Activated T-helper 1 cell treated with anti-CD3 and anti-CD28 coated beads, Interleukin-2, amount 50 U/mL, for 16 hours (primary cell): ENCODE results near the gene UBE3B.
A peak's percentile ranks its signal among the peaks of the same experiment; 100 is the strongest.

Experiments
- DNase-seq, 2 donors: peaks; one replicate each; pipeline ENCODE4 v3.0.0-alpha.2; 2020; ENCODE audit warnings: low read depth in 1 of 2, low spot score in 1 of 2

UBE3B gene

GRCh38 chr12:109568486-109568885 lies 91.1 kb downstream of the UBE3B start:
- no peak for DNase-seq

GRCh38 chr12:109571773-109572505 lies 94.5 kb downstream of the UBE3B start:
- DNase-seq, result no peak

GRCh38 chr12:109572506-109572845 lies 95.0 kb downstream of the UBE3B start:
- DNase-seq, result no peak

GRCh38 chr12:109573029-109573913 lies 95.8 kb downstream of the UBE3B start, which contains the start of the genes MMAB and MVK:
MMAB (minus strand) TSS chr12:109573504; CDS start chr12:109573480, 24 bp downstream.
MVK (plus strand) TSS chr12:109573794; CDS start chr12:109574823, 1,029 bp downstream.
- peak; percentile 94 to 95 for DNase-seq

GRCh38 chr12:109573914-109574244 lies 96.4 kb downstream of the UBE3B start:
- DNase-seq, result no peak

- no peak for DNase-seq
These were observed 98.2 kb downstream of the UBE3B start for GRCh38 chr12:109575683-109576082.

- no peak for DNase-seq
These were observed 99.9 kb downstream of the UBE3B start for GRCh38 chr12:109577311-109577710.

GRCh38 chr12:109578330-109578927 lies 101.0 kb downstream of the UBE3B start:
- DNase-seq, result no peak

- DNase-seq, result no peak
These were observed 102.2 kb downstream of the UBE3B start for GRCh38 chr12:109579639-109580038.

- no peak for DNase-seq
These were observed 102.8 kb downstream of the UBE3B start for GRCh38 chr12:109580272-109580671.

GRCh38 chr12:109580684-109581333 lies 103.4 kb downstream of the UBE3B start:
- DNase-seq, result no peak

GRCh38 chr12:109581334-109581691 lies 103.9 kb downstream of the UBE3B start:
- DNase-seq, result no peak

GRCh38 chr12:109581856-109582255 lies 104.4 kb downstream of the UBE3B start:
- no peak for DNase-seq

- no peak for DNase-seq
These were observed 105.2 kb downstream of the UBE3B start for GRCh38 chr12:109582636-109583035.

GRCh38 chr12:109583733-109584132 lies 106.3 kb downstream of the UBE3B start:
- DNase-seq, result no peak
